ENCODE results near the gene LCOR.
"Not testable (repeated sequence)": the region's sequence is repeated elsewhere in the genome, so short reads cannot be mapped to it uniquely, and the experiment has no call there.

Gene LCOR

GRCh38 chr10:97030894-97031293 is 198.8 kb downstream of the LCOR start:
- no peak for DNase-seq (ENCODE audit: low read depth in 2 of 2)

GRCh38 chr10:97031459-97031858 is 199.4 kb downstream of the LCOR start:
- DNase-seq (ENCODE audit: low read depth in 2 of 2): no peak

- DNase-seq (ENCODE audit: low read depth in 2 of 2): no peak
These were observed 200.5 kb downstream of the LCOR start for GRCh38 chr10:97032624-97033023.

GRCh38 chr10:97033841-97034240 is 201.7 kb downstream of the LCOR start:
- DNase-seq (ENCODE audit: low read depth in 2 of 2): not testable (repeated sequence)

GRCh38 chr10:97034301-97034700 is 202.2 kb downstream of the LCOR start:
- DNase-seq (ENCODE audit: low read depth in 2 of 2): no peak

GRCh38 chr10:97034958-97035769 is 203.1 kb downstream of the LCOR start:
- no peak for DNase-seq (ENCODE audit: low read depth in 2 of 2)

GRCh38 chr10:97037365-97038361 is 205.6 kb downstream of the LCOR start:
- DNase-seq (ENCODE audit: low read depth in 2 of 2): peak; percentile 35 to 42

GRCh38 chr10:97038688-97039087 is 206.6 kb downstream of the LCOR start:
- DNase-seq (ENCODE audit: low read depth in 2 of 2): no peak

- no peak for DNase-seq (ENCODE audit: low read depth in 2 of 2)
These were observed 207.6 kb downstream of the LCOR start for GRCh38 chr10:97039538-97040247.

GRCh38 chr10:97040248-97040584 is 208.1 kb downstream of the LCOR start:
- DNase-seq (ENCODE audit: low read depth in 2 of 2): no peak

- DNase-seq (ENCODE audit: low read depth in 2 of 2): no peak
These were observed 208.6 kb downstream of the LCOR start for GRCh38 chr10:97040706-97041105.

- no peak for DNase-seq (ENCODE audit: low read depth in 2 of 2)
These were observed 210.0 kb downstream of the LCOR start for GRCh38 chr10:97042081-97042480.

GRCh38 chr10:97042716-97043562 is 210.8 kb downstream of the LCOR start:
- no peak for DNase-seq (ENCODE audit: low read depth in 2 of 2)

- no peak for DNase-seq (ENCODE audit: low read depth in 2 of 2)
These were observed 211.4 kb downstream of the LCOR start for GRCh38 chr10:97043563-97043855.

Data from stimulated activated CD8-positive, alpha-beta memory T cell treated with anti-CD3 and anti-CD28 coated beads, Interleukin-7, amount 100 ng/mL, for 1 hour (primary cell).